Activated effector memory CD4-positive, alpha-beta T cell treated with anti-CD3 and anti-CD28 coated beads, Interleukin-2, amount 50 U/mL, for 16 hours (primary cell): ENCODE data around the gene NARS2.
"Not testable (repeated sequence)": the region's sequence is repeated elsewhere in the genome, so short reads cannot be mapped to it uniquely, and the experiment has no call there.

Experiments
- DNase-seq: peaks from one replicate; pipeline ENCODE4 v3.0.0-alpha.2; 2020

NARS2 gene

GRCh38 chr11:78574386-78575381 is at the start of gene NARS2:
NARS2 (minus strand) TSS chr11:78574864; CDS start chr11:78574488, 376 bp downstream.
- DNase-seq, result peak; percentile 98

GRCh38 chr11:78622666-78623065 is 48.0 kb upstream of the NARS2 start:
- DNase-seq, result no peak

- no peak for DNase-seq
These were observed 45.5 kb upstream of the NARS2 start for GRCh38 chr11:78620159-78620558.

GRCh38 chr11:78615724-78616123 is 41.1 kb upstream of the NARS2 start:
- DNase-seq, result no peak

- no peak for DNase-seq
These were observed 38.7 kb upstream of the NARS2 start for GRCh38 chr11:78613378-78613813.

- DNase-seq, result no peak
These were observed 38.2 kb upstream of the NARS2 start for GRCh38 chr11:78612721-78613377.

- DNase-seq, result not testable (repeated sequence)
These were observed 34.7 kb upstream of the NARS2 start for GRCh38 chr11:78609321-78609720.

GRCh38 chr11:78607696-78608095 is 33.0 kb upstream of the NARS2 start:
- DNase-seq, result no peak

GRCh38 chr11:78606667-78607066 is 32.0 kb upstream of the NARS2 start:
- DNase-seq, result no peak

GRCh38 chr11:78605296-78605695 is 30.6 kb upstream of the NARS2 start:
- DNase-seq, result no peak

GRCh38 chr11:78603792-78604191 is 29.1 kb upstream of the NARS2 start:
- no peak for DNase-seq

GRCh38 chr11:78602771-78603170 is 28.1 kb upstream of the NARS2 start:
- not testable (repeated sequence) for DNase-seq

- DNase-seq, result not testable (repeated sequence)
These were observed 26.4 kb upstream of the NARS2 start for GRCh38 chr11:78601066-78601465.

- DNase-seq, result not testable (repeated sequence)
These were observed 22.9 kb upstream of the NARS2 start for GRCh38 chr11:78597579-78597978.

- no peak for DNase-seq
These were observed 20.9 kb upstream of the NARS2 start for GRCh38 chr11:78595436-78596130.

GRCh38 chr11:78594814-78595213 is 20.1 kb upstream of the NARS2 start:
- no peak for DNase-seq

- no peak for DNase-seq
These were observed 13.9 kb upstream of the NARS2 start for GRCh38 chr11:78588517-78588916.

GRCh38 chr11:78587446-78587845 is 12.8 kb upstream of the NARS2 start:
- DNase-seq, result no peak

- no peak for DNase-seq
These were observed 11.9 kb upstream of the NARS2 start for GRCh38 chr11:78586452-78587046.

- DNase-seq, result no peak
These were observed 9.2 kb upstream of the NARS2 start for GRCh38 chr11:78583889-78584288.

GRCh38 chr11:78577495-78577894 is 2.8 kb upstream of the NARS2 start:
- DNase-seq, result no peak

- no peak for DNase-seq
These were observed 2.0 kb upstream of the NARS2 start for GRCh38 chr11:78576549-78577097.

- no peak for DNase-seq
These were observed 814 bp upstream of the NARS2 start for GRCh38 chr11:78575478-78575877.
